HG03159 (cell line): Measurements from ENCODE around the gene CARM1.
"Not testable (repeated sequence)": the region's sequence is repeated elsewhere in the genome, so short reads cannot be mapped to it uniquely, and the experiment has no call there.

Experiments used
- ATAC-seq: cut with Tn5 transposase; IDR thresholded peaks from one replicate; pipeline ENCODE4 v1.9.1; 2021; ENCODE audit warnings: mild to moderate bottlenecking, moderate library complexity; ENCODE audit not compliant: unreplicated experiment

Gene CARM1

DNA sequence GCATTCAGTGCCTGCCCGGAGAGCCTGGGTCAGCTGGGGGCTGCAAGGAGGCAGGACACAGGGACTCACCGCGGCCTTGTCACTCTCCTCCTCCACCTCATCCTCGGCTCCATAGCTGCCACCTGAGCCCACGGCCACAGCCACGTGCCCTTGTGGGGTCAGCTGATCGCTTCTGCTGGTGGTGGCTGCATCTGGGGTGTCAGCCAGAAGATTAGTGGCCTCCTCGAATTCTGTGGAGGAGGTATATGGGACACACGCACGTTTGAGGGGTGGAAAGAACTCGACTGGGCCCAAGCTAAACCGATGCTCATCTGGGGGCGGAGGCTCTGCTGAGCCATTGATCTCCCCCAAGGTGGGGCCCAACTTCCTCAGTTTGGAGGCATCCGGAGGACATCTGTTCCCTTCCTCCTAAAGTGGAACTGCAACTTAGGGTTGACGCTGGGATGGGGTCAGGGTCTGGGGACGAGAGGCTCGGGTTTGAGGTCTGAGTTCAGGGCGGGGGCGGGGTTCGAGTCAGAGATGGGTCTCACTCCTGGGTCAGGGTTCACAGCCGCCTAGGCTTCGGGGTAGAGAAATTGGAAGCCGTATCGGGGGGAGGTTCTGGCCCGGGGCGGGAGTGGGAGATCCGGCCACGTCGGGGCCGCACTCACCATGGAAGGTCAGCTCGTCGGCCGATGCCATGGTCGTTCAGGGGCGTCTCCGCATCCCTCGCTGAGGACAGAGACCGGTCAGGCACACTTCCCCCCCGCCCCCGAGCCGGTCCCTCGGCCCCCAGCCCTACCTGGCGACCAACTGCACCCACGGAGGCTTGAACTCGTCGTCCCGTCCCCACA is 56.6 kb downstream of the CARM1 start:
- peak; percentile 3 for ATAC-seq

DNA sequence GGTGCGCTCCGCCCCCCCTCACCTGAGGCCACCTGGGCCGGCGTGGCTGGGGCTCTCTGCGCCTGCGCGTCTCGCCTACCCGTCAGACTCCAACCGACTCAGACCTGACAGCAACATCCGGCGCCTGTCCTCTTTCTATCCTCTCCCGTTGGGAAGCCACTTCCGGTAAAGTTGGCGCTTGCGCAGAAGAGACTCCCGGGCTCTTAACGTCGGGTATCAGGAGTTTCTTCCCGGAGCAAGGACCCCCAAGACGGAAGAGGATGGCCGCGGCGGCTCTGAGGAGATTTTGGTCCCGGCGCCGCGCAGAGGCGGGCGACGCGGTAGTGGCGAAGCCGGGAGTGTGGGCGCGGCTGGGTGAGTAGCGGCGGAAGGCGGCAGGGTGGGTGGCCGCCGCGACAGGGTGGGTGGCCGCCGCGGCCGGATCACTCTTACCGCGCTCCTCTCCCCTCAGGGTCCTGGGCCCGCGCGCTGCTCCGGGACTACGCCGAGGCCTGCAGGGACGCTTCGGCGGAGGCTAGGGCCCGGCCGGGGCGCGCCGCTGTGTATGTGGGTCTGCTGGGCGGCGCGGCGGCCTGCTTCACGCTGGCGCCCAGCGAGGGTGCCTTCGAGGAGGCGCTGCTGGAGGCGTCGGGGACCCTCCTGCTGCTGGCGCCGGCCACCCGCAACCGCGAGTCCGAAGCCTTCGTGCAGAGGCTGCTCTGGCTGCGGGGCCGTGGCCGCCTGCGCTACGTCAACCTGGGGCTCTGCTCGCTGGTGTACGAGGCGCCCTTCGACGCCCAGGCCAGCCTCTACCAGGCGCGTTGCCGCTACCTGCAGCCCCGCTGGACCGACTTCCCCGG is 57.4 kb downstream of the CARM1 start, which contains the start of the genes TIMM29 and YIPF2:
Gene TIMM29, plus strand, starts transcription at position 249 of the 839 bp plus-strand sequence. Its CDS starts 12 bp downstream, at position 261.
Gene YIPF2, minus strand, starts transcription at position 77 of the 839 bp plus-strand sequence. CDS start 229 bp downstream, outside the sequence.
- peak; percentile 75 for ATAC-seq

DNA sequence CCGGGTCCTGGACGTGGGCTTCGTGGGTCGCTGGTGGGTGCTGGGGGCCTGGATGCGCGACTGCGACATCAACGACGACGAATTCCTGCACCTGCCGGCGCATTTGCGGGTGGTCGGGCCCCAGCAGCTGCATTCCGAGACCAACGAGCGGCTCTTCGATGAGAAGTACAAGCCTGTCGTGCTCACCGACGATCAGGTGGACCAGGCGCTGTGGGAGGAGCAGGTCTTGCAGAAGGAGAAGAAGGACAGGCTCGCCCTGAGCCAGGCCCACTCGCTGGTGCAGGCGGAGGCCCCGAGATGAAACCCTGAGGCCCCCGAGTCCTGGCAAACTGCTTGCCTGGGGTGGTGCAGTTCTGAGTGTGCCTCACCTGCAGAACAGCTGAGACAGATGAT is 58.0 kb downstream of the CARM1 start:
- no peak for ATAC-seq

DNA sequence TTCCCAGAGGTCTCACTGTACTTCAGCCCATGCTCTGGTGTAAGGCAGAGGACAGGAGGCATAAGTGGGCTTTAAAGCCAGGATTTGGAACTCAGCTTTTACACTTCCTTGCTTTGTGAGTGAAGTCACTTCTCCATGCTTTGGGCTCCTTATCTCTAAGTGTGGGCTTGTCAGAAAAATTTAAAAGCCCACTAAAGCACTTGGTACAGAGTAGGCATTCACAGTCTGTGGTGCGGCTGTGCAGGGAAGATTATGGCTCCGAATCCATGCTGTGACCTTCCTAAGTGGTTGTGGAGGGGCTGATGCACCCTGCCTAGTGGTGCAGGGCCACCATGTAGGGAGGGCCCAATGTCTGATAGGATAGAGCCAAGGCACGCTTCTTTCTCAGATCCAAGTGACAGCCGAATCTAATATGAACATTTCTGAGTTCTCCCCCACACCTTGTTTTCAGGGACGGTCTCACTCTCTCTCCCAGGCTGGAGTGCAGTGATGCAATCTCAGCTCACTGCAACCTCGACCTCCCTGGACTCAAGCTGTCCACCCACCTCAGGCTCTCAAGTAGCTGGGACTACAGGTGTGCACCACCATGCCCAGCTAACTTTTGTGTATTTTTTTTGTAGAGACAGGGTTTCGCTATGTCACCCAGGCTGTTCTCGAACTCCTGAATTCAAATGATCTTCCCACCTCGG is 64.2 kb downstream of the CARM1 start:
- no peak for ATAC-seq

DNA sequence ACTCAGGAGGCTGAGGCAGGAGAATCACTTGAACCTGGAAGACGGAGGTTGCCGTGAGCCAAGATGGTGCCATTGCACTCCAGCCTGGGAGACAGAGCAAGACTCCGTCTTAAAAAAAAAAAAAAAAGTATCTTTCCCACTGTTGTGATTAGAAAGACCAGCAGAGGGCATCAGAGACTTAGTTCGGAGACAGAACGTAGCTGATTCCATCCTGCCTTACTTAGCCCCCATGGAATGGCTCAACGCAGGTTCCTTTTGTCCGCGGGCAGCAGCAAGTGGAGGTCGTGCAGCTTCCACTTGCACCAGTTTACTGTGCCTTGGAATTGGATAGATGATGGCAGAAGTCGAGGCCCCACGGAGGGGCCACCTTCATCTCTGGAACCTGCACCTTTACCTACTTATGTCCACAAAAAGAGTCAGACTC is 65.3 kb downstream of the CARM1 start:
- ATAC-seq = no peak

DNA sequence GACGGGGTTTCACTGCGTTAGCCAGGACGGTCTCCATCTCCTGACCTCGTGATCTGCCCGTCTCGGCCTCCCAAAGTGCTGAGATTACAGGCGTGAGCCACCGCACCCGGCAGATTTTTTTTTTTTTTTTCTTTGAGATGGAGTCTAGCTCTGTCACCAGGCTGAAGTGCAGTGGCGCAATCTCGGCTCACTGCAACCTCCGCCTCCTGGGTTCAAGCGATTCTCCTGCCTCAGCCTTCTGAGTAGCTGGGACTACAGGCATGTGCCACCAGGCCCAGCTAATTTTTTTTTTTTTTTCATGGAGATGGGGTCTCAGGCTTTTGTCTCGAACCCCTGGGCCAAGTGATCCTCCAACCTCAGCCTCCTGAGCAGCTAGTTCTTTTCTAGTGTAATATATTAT is 70.3 kb downstream of the CARM1 start:
- not testable (repeated sequence) for ATAC-seq

DNA sequence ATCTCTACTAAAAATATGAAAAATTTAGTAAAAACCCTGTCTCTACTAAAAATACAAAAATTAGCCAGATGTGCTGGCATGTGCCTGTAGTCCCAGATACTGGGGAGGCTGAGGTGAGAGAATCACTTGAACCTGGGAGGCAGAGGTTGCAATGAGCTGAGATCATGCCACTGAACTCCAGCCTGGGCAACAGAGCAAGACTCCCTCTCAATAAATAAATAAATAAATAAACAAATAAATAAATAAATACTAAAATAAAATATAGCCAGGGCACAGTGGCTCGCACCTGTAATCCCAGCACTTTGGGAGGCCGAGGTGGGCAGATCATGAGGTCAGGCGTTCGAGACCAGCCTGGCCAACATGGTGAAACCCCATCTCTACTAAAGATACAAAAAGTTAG is 72.1 kb downstream of the CARM1 start:
- not testable (repeated sequence) for ATAC-seq

DNA sequence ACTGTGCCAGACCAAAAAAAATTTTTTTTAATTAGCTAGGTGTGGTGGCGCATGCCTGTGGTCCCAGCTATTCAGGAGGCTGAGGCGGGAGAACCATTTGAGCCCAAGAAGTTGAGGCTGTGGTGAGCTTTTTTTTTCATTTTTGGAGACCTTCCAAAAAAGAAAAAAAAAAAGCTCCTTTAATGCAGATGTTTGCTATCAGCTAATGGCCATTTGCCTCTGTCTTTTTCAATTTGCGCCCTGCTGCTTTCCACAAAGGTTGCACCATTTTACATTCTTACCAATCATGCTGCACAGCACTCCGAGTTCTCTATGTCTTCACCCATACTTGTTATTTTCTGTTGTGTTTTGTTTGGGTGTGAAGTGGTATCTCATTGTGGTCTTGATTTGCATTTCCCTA is 73.9 kb downstream of the CARM1 start:
- no peak for ATAC-seq

DNA sequence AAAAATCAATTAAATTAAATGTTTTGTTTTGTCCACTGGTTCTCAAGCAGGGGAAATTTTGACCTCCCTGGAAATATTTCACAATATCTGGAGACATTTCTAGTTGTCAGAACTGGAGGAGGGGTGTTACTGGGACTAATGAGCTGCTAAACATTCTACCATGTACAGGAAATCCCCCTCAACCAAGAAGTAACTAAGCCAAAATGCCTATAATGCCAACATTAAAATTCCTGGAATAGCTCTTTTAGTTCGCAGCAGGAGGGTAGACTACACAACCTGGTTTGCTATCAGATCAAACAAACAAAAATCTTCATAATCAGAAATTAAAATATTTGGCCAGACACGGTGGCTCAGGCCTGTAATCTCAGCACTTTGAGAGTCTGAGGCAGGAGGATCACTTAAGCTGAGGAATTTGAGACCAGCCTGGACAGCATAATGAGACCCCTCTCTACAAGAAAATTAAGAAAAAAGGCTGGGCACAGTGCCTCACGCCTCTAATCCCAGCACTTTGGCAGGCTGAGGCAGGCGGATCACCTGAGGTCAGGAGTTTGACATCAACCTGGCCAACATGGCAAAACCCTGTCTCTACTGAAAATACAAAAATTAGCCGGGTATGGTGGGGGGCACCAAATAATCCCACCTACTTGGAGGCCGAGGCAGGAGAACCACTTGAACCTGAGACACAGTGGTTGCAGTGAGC is 75.8 kb downstream of the CARM1 start:
- ATAC-seq = no peak

DNA sequence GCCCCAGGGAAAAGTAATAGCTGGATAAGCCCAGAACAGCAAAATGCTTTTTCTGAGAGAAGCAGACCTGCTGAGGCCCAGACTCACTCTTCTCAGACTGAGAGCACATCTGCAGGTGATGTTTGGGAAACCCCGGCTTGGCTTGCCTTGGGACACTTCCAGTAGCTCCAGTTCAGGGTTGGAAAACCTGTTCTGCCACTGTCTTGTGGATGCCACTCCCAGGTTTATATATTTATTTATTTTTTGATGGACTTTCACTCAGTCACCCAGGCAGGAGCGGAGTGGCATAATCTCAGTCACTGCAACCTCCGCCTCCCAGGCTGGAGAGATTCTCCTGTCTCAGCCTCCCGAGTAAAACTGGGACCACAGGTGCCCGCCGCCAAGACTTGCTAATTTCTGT is 81.5 kb downstream of the CARM1 start:
- ATAC-seq = no peak

DNA sequence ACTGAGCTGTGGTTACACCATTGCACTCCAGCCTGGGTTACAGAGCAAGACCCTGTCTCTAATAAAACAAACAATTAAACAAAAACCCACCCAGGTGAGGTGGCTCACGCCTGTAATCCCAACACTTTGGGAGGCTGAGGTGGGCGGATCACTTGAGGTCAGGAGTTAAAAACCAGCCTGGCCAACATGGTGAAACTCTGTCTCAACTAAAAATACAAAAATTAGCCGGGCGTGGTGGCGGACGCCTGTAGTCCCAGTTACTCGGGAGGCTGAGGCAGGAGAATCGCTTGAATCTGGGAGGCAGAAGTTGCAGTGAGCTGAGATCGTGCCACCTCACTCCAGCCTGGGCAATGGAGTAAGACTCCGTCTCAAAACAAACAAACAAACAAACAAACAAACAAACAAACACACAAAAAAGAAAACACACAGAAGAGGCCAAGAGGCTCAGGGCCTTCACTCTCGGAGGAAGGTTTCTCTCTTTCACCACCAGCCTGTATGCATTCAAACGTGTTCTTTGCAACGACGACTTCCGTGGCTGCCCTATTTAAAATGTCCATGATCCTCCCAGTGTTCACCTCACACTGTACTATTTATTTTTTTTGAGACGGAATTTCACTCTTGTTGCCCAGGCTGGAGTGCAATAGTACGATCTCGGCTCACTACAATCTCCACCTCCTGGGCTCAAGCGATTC is 88.1 kb downstream of the CARM1 start:
- ATAC-seq = not testable (repeated sequence)

DNA sequence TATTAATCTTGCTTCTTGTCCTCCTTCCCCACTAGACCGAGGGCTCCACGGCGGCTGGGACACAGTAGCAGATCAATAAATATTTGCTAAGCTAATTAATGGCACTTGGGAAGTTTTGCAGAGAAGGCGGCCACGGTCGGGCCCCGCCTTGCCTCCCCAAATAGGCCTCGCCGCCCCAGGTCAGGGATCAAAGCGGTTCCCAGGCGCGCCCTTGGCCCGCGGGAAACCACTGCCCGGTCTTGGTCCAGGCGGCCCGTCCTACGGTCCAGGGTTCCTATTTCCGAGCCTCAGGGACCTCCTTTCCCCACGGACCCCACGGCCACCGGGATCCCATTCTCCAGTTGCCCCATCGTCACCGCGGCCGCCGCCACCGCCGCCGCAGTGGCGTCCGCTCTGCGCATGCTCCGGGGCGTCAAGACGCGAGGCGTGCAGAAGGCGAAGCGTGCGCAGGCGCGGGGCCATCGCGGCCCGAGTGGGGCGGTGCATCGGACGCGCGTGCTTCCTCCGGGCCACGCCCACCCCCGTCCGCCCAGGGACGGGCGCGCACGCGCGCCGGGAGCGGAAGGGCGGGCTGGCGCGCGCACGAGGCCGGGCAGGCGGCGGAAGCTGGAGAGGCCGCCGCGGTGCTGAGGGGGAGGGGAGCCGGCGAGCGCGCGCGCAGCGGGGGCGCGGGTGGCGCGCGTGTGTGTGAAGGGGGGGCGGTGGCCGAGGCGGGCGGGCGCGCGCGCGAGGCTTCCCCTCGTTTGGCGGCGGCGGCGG is 89.1 kb downstream of the CARM1 start, which contains the start of gene SMARCA4:
Gene SMARCA4, plus strand, starts transcription at position 717 of the 759 bp plus-strand sequence. CDS start 23,122 bp downstream, outside the sequence.
- peak; percentile 72 for ATAC-seq

DNA sequence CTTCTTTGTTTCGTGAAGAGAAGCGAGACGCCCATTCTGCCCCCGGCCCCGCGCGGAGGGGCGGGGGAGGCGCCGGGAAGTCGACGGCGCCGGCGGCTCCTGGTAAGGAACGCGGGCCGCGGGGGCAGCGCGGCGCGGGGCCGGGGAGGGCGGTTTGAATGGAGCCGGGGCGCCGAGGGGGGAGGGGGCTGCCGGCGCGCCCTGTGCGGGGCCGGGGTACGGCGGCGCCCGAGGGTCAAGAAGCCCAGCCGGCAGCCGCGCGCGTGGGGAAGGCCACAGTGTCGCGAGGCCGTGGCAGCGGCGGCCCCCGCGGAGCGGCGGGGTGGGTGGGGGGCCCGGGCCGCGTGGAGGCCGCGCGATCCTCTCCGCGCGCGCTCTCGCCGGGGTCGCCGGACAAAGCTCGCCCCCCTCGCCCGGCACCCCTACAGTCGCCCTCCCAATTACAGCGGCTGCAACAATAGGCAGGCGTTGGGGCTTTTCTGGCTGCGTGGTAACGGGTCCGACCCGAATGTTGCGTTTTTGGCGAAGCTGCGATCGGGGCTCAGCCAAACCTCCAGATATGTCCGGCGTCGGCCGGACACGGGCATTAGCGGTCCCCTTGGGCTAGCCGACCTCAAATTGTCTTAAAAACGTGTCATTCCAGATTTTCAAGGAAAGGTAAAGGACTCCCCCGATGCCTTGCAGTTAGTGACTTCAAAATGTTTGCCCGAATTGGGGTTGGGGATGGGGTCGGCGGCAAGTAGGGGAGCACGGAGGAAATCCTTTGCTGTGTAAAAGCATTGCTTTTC is 89.9 kb downstream of the CARM1 start:
- ATAC-seq = peak; percentile 35

DNA sequence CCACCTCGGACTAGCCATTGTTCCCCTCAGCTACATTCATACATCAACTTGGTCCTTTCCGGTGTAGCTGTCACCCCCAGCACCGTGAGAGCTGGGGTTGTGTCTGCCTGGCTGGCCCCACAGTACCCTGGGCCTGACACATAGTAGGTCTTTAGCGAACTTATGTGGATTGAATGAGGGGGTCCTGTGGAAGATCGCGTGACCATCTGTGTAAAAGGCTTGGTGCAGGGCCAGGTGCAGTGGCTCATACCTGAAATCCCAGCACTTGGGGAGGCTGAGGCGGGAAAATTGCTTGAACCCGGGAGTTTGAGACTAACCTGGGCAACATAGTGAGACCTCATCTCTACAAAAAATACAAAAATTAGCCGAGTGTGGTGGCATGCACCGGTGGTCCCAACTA is 91.5 kb downstream of the CARM1 start:
- no peak for ATAC-seq

DNA sequence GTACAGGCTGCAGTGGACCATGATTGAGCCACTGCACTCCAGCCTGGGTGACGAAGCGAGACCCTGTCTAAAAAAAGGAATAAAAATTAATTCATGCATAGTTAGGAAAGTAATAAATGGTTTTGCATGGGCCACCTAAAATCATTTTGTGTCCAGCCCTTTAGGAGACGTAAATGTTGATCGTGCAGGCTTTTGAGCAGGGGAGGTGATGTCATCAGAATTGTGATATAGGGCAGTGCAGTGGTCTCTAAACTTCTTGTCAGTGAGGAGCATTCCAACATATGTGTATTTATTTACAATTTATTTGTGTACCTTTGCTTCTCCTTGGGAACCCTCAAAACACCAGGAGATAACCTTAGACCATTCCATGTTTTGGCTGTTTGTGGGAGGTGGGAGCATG is 92.5 kb downstream of the CARM1 start:
- ATAC-seq = no peak

DNA sequence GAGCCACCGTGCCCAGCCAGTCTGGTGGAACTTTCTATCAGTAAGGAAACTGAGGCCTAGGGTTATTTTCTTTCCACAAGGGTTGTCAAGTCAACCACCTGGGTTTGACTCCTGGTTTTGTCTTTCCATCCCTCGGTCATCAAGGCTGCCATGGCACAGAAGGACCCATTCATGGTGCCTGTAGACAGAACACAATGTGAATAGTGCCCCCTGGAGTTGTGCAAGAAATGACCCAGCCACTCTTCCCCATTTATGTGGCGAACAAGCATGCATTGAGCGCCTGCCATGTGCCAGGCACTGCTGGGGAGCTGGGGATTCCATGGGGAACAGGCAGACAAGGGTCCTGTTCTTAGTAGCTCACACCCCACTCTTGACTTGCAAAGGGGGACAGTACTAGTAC is 93.5 kb downstream of the CARM1 start:
- ATAC-seq = no peak

DNA sequence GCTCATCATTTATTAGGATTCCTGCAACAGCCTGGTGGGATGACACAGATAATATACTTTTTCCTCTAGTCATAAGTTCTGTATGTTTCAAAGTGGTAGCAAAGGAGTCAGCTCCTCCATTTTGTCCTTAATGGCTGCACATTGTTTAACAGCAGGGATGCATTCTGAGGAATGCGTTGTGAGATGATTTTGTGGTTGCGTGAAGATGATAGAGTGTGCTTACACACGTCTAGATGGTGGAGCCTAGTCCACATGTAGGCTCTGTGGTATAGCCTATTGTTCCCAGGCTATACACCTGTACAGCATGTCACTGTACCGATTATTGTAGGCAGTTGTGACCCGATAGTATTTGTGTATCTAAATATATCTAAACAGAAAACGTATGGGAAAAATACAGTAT is 94.0 kb downstream of the CARM1 start:
- ATAC-seq = no peak

DNA sequence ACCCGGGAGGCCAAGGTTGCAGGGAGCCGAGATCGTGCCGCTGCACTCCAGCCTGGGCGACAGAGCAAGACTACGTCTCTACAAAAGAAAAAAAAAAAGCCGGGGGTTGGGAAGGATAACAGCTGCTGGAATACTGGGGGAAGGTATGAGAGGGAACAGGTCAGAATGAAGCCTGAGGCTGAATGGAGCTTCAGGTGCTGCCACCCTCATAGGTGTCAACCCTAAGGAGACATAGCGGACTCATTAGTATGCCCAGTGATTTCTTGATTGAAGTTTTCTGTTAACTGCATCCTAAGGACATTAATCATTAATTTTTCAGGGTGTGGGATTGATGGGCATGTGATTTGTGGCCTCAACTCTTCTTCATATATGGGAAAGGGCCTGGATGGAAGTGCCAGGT is 95.5 kb downstream of the CARM1 start:
- ATAC-seq = no peak
